HG02973 (cell line): ENCODE results near the gene COL13A1.

ENCODE experiments used
- ATAC-seq: cut with Tn5 transposase; IDR thresholded peaks from one replicate; pipeline ENCODE4 v1.9.1; 2021; ENCODE audit warnings: moderate library complexity; ENCODE audit not compliant: unreplicated experiment

COL13A1 gene

DNA sequence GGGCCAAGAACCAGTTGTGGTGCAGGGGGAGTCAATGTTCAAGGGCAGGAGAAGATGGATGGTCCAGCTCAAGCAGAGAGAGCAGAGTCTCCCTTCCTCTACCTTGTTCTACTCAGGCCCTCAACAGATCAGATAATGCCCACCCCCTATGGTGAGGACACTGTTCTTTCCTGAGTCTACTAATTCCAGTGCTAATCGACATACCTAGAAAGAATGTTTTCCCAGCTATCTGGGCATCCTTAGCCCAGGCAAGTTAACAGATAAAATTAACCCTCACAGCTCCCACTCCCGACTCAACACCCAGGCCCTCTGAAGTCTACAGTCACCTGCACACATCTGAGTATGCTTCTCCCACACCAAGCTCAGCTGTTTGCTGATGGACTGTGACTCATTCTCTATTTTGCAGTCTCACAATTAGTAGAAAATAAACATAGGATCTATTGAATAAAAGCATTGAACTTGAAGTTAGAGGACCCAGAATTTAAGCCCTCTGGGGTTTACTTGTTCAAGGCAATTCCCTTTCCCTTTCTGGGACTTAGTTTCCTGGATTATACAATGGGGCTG is 17.1 kb downstream of the COL13A1 start:
- no peak for ATAC-seq

DNA sequence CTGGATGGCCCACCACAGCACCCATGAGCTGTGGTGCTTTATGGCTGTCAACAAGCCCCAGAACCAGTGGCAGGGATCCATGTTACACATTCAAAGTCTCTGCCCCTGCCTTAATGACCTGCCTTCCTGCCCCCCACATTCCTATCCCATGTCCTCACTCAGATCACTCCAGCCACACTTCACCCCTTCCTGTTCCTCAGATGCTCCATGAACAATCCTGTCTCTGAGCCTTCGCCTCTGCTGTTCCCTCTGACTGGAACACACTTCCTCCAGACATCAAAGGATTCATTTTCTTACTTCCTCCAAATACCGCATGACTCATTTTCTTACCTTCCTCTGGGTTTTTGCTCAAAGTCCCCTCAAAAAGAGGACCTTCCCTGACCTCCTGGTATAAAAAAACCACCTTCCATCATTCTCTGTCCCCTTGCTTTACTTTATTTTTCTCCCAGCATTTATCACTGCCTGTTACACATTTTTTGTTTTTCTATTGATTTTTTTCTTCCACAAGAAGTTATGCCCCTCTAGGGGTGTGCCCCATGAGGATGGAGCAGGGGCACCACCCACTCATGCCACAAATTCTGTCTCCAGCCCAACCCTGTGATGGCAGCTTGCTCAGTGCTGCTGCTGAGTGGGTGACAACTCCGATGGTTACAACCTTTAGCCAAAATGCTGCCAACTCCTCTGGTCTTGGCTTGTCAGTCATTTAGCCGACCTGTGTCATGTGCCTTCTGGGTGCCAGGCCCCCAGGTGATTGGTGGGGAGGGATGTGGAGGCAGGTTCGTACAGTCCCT is 18.2 kb downstream of the COL13A1 start:
- ATAC-seq, result no peak

- ATAC-seq, result no peak
Measured at GRCh38 chr10:69820817-69821216, 19.1 kb downstream of the COL13A1 start.

GRCh38 chr10:69825604-69826003 is 23.9 kb downstream of the COL13A1 start:
- no peak for ATAC-seq

DNA sequence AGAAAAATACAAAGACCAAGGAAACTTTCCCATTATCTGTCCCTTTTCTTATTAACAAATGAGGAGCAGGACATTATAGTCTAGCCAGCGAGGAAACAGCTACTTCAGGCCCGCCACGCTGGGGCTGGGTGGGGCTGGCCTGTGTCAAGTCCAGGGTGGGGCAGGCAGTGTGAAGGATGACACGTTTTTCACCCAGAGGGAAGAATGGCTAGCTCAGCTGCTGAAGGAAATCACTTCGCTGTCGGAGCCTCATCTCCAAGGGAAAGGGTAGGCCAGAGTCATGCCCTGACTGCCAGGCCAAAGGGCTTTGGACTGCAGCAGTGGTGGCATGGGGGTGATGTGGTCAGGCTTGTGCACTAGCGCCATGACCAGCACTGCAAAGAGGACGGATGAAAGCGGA is 24.4 kb downstream of the COL13A1 start:
- ATAC-seq, result no peak

DNA sequence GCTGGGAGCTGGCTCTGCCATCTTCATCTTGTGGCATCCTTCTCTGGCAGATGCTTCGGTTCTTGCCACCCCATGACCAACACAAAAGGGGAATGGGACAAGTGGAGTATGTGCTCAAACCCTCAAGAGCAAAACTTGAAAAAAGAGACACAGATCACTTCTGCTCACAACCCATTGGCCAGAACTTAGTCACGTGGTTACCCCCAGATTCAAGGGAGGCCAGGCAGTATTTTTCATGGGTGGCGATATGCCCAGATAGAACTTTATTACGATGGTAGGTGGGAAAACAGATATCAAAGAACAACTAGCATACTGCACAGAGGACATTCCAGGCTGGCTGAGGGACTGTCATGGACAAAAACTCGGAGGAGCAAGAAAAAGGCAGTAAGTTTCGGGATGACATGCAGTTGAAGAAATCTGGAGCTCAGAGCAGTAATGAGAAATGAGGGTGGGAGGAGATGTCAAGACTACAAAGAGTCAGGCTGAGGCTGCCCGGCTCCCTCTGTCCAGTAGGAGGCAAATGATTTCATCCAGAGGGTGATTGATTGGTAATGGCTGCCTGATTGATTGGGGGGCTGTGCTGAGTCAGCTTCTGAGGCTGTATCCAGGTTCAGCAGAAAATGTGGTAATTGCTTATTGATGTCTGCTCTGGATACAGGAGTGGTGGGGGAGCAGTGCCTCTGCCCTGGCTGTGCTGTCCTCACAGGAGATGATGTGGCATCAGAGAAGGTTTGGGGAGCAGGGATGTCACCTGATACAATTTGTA is 25.3 kb downstream of the COL13A1 start:
- no peak for ATAC-seq

DNA sequence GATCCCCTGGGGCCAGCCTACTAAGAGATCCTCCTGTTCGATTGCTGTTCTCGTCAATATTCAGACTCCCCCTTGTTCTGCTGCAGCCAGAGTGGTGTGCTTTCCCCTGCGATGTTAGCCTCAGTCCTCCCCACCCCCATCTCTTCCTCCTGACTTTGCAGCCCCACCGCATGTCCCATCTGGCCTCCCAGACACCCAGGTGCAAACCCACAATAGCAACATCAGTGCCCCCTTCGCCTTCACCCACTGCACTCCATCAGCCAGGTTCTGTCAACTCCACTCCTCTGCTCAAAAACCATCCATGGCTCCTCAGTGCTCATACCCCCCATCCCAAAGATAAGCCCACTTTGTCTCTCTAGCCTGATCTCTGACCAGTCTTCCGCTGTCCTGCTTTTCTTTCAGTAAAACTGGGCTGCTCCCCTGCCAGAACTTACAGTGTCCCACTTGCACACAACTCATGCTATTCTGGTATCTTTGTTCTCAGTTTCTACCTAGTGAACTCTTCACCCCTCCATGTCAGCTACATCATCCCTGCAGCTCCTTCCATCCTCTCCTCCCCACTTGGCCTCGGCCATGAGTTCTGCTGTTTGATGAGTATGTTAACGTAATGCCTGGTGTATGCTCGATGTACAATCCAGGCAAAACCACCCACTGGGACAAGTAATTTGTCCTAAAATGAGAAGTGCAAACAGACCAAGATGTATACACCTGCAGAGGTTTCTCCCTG is 26.6 kb downstream of the COL13A1 start:
- no peak for ATAC-seq

DNA sequence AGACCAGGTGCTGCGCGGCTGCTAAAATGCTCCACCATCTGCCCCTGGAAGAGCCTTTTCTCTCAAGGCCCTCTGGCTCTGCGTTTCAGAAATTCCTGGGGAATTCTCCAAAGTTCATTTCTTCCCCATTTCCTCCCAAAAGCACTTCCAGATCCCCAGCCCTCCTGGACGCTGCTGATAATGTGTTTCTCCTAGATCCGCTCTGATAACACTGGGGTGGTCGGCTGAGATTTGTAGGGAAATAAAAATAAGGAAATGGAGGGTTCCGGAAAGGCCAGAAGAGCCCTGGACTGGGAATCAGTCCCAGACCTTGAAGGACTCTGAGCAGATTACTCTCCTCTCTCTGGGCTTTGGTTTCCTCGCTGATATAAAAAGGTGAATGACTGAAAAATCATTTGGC is 28.1 kb downstream of the COL13A1 start:
- no peak for ATAC-seq

DNA sequence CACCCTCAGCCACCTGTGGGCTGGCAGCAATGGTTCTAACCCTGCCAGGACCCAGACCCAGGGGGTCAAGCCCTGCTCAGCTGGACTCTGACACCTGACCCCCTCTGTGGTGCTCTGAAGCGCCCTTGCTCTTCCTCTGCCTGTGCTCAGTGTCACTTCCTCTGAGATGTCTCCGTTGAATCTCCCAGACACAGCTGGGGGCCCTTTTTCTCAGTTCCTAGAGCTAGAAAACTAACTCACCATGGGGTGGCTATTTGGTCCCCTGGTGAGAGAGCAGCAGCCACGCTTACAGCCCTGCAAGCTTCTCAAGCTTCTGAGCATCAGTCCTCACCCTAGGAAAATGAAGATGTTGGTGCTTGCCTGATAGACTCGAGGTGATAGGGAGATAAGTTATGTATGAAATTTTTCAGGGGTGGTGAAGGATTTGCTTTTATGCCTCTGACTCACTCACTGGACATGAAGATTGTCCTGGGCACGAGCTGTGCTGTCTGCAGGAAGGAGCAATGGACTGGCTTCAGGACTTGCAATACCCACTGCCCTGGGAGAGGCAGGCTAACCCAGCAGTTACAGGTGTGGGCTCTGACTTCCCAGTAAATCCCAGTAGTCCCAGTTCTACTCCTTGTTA is 29.6 kb downstream of the COL13A1 start:
- ATAC-seq, result no peak

GRCh38 chr10:69835233-69835632 is 33.5 kb downstream of the COL13A1 start:
- ATAC-seq, result no peak

GRCh38 chr10:69835875-69836730 is 34.4 kb downstream of the COL13A1 start:
- ATAC-seq, result no peak

DNA sequence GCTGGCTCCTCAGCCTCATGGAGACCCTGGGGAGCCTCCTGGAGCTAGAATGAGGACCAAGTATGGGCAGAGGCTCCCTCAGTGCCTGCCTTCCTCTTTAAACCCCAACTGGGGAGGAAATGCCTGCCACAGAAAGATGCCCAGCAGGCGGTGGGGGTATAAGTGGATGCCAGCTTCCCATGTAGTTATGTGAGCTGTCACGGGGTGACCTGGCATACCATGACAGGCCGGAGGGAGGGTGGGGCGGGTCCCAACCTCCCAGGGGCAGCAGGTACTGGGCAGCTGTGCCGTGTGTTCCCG is 35.0 kb downstream of the COL13A1 start:
- no peak for ATAC-seq

DNA sequence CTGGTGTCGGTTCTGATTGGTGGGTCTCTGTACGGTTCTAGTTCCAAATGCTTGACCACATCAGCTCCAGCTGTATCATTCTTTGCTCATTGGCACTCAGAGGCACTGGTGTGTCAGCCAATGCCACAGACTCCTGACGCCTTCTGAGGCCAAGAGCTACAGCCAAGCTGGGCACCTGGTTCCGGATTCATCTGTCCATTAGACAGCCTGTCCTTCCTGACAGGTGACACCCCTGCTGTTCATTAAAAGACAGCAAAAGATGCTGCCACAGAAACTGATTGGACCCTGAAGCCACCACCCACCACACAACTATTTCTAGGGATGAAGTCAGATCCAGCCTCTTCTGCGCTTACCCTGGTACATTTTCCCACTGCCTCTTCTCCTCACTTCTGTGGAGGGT is 35.6 kb downstream of the COL13A1 start:
- ATAC-seq, result no peak

DNA sequence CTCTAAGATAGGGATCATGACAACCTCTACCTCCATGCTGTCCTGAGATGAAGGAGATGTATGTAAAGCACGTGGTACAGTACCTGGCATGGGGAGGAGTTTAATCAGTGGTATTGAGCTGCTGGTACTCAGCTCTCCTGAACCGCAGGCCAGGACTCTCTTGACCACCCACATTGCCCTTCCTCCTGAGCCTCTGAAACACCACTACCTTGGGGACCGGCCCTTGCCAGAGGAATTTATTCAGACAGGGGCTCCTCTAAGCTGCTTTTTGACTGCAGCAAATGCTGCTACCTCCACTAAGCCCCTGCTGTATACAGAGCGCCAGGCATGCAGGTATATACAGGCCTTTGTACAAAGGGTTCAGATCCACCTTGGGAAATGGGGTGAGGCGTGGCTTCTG is 36.7 kb downstream of the COL13A1 start:
- ATAC-seq, result no peak

GRCh38 chr10:69838853-69839252 is 37.1 kb downstream of the COL13A1 start:
- ATAC-seq, result no peak

GRCh38 chr10:69839696-69840345 is 38.1 kb downstream of the COL13A1 start:
- no peak for ATAC-seq

GRCh38 chr10:69840773-69841172 is 39.1 kb downstream of the COL13A1 start:
- no peak for ATAC-seq

DNA sequence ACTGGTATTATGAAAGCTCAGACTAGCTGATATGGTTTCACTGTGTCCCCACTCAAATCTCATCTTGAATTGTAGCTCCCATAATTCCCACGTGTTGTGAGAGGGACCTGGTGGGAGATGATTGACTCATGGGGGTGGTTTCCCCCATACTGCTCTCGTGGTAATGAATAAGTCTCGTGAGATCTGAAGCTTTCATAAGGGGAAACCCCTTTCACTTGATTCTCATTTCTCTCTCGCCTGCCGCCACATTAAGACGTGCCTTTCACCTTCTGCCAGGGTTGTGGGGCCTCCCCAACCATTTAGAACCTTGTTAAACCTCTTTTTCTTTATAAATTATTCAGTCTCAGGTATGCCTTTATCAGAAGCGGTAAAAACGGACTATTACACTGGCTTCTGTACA is 40.3 kb downstream of the COL13A1 start:
- ATAC-seq, result no peak

DNA sequence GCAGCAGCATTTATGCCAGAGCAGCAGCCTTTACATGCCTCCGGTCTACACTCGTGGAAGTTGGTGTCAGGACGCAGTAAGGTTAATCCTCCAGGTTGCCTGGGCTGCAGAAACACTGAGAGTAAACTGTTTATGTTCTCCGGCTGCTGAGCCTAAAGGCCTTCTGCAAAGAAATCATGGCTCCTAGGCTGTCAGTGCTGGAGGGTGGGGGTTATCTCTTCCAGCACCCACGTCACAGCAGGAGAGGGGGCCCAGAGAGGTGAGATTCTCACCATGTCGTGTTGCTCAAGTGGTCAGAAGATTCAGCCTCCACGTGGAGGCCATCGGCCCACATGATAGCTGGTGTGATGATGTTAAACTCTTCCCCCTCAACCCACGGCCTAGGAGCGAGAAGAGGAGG is 41.2 kb downstream of the COL13A1 start:
- ATAC-seq, result no peak

DNA sequence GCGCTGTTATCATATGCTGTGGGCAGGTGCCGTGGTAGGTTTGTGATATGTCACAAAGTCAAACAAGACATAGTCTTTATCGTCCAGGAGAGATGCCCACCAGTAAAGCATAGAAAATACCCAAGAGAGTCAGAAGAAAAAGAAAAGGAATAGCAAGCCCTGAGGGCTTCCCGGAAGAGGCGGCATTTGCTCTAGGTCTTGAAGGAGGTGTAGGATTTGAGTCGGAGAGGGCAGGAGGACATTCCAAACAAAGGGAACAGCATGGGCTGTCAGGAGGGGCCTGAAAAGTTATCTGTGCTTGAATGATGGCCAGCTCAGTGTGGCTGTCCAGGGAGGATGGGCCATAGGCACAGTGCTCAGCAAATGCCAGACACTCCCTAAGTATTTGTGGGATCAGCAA is 42.2 kb downstream of the COL13A1 start:
- no peak for ATAC-seq
